ENCODE data around the gene KNDC1.
"Not testable (repeated sequence)": the region's sequence is repeated elsewhere in the genome, so short reads cannot be mapped to it uniquely, and the experiment has no call there.

The KNDC1 gene

GRCh38 chr10:133209117-133209516 is 49.1 kb downstream of the KNDC1 start:
- DNase-seq = no peak

GRCh38 chr10:133209641-133210040 is 49.6 kb downstream of the KNDC1 start:
- DNase-seq = no peak

- DNase-seq = no peak
Observed at GRCh38 chr10:133210398-133211140, 50.5 kb downstream of the KNDC1 start.

- DNase-seq = no peak
Observed at GRCh38 chr10:133211141-133211830, 51.3 kb downstream of the KNDC1 start.

- DNase-seq = no peak
Observed at GRCh38 chr10:133211959-133212852, 52.2 kb downstream of the KNDC1 start.

- no peak for DNase-seq
Observed at GRCh38 chr10:133212853-133213494, 53.0 kb downstream of the KNDC1 start.

GRCh38 chr10:133213641-133214467 is 53.8 kb downstream of the KNDC1 start:
- no peak for DNase-seq

GRCh38 chr10:133214468-133215410 is 54.7 kb downstream of the KNDC1 start:
- no peak for DNase-seq

GRCh38 chr10:133215586-133215985 is 55.6 kb downstream of the KNDC1 start:
- DNase-seq = no peak

- DNase-seq = no peak
Observed at GRCh38 chr10:133216776-133217175, 56.8 kb downstream of the KNDC1 start.

GRCh38 chr10:133217800-133218589 is 58.0 kb downstream of the KNDC1 start:
- DNase-seq = no peak

- DNase-seq = no peak
Observed at GRCh38 chr10:133218891-133219290, 58.9 kb downstream of the KNDC1 start.

- DNase-seq = no peak
Observed at GRCh38 chr10:133219782-133220181, 59.8 kb downstream of the KNDC1 start.

GRCh38 chr10:133221331-133221730 is 61.3 kb downstream of the KNDC1 start:
- DNase-seq = no peak

GRCh38 chr10:133221756-133222155 is 61.7 kb downstream of the KNDC1 start:
- DNase-seq = not testable (repeated sequence)

- no peak for DNase-seq
Observed at GRCh38 chr10:133224076-133224475, 64.1 kb downstream of the KNDC1 start.

- DNase-seq = no peak
Observed at GRCh38 chr10:133224756-133225372, 64.8 kb downstream of the KNDC1 start.

GRCh38 chr10:133225707-133226191 is 65.7 kb downstream of the KNDC1 start:
- DNase-seq = no peak

- DNase-seq = no peak
Observed at GRCh38 chr10:133226251-133226808, 66.3 kb downstream of the KNDC1 start.

Measured in NCI-H2029 (cell line).